ENCODE data around the gene DCLK3.

DCLK3 gene

DNA sequence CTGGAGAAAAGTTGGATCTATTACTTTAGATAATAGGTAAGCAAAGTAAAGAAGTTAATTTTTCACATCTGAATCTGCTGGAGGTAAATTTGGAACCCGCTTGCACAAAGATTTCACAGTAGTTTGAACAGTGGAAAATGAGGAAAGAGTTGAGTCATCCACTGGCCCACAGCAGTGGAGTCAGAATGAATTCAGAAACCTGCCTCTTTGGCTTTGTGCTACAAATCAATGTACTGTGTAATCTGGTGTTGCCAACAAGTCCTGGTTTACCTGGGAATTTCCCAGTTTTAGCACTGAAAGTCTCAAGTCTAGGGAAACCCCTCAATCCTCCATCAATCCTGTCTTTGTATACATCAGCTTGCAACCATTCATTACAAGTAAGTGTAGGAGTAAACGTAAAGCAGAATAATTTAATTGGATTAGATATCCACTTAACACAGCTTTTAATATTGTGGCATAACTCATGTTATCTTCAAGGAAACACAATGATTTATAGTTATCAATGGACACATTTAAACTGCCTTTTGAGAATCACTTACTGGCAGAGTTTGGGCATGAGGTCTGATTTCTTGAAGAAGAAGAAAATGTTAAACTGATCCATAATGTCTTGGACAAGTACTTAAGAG lies 100.6 kb downstream of the DCLK3 start:
- DNase-seq, result no peak

DNA sequence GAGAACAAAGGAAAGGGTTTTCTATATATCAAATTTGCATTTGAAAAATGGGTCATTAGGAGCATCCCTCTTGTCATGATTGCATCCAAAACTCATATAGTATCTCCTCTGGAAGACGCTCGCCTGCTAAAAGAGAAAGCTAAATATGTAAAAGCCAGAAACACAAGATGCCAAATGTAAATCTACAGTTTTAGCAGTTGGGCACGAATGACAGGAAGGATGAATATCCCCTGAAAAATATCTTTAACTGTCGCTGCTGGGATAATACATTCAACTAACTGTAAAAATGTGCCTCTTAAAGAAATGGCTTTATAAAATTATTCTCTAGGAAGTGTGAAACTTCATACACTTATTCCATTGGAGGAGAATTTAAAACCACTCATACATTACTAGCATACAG lies 101.7 kb downstream of the DCLK3 start:
- DNase-seq, result no peak
